ENCODE data around the gene EFR3B.

- no peak for TF ChIP-seq REST (IDR thresholded peaks at IDR 0.05; ENCODE audit: low read depth)
- no peak for TF ChIP-seq EP300 (IDR thresholded peaks at IDR 0.05; ENCODE audit: borderline replicate concordance)
- no peak for TF ChIP-seq TAF1 (IDR thresholded peaks at IDR 0.05; ENCODE audit: low read depth)
- no peak for TF ChIP-seq TCF12 (IDR thresholded peaks at IDR 0.05; ENCODE audit: low read depth)
- TF ChIP-seq CREB1 (IDR thresholded peaks at IDR 0.05; ENCODE audit: low read depth) = no peak
- no peak for TF ChIP-seq FOXM1 (IDR thresholded peaks at IDR 0.05; ENCODE audit: borderline replicate concordance, low read depth)
- TF ChIP-seq EGR1 (IDR thresholded peaks at IDR 0.05) = no peak
- no peak for TF ChIP-seq NFIC (IDR thresholded peaks at IDR 0.05)
- no peak for TF ChIP-seq RAD21 (IDR thresholded peaks at IDR 0.05; ENCODE audit: low read depth)
- no peak for TF ChIP-seq ZBTB7A (IDR thresholded peaks at IDR 0.05; ENCODE audit: low read depth)
Measured at GRCh38 chr2:25188405-25188804, 146.5 kb downstream of the EFR3B start.
